ENCODE measurements around the gene ACSS2.

ACSS2 gene

GRCh38 chr20:34964486-34964885 is 88.1 kb downstream of the ACSS2 start:
- no peak for DNase-seq (ENCODE audit: low read depth)
- no peak overlapping the region for H3K4me3 ChIP-seq (ENCODE audit: low read depth, low read length)
- TF ChIP-seq, protein P1, sequence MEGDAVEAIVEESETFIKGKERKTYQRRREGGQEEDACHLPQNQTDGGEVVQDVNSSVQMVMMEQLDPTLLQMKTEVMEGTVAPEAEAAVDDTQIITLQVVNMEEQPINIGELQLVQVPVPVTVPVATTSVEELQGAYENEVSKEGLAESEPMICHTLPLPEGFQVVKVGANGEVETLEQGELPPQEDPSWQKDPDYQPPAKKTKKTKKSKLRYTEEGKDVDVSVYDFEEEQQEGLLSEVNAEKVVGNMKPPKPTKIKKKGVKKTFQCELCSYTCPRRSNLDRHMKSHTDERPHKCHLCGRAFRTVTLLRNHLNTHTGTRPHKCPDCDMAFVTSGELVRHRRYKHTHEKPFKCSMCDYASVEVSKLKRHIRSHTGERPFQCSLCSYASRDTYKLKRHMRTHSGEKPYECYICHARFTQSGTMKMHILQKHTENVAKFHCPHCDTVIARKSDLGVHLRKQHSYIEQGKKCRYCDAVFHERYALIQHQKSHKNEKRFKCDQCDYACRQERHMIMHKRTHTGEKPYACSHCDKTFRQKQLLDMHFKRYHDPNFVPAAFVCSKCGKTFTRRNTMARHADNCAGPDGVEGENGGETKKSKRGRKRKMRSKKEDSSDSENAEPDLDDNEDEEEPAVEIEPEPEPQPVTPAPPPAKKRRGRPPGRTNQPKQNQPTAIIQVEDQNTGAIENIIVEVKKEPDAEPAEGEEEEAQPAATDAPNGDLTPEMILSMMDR (IDR thresholded peaks at IDR 0.05; ENCODE audit: control insufficient read depth, extremely low read depth, insufficient read depth): no peak

DNA sequence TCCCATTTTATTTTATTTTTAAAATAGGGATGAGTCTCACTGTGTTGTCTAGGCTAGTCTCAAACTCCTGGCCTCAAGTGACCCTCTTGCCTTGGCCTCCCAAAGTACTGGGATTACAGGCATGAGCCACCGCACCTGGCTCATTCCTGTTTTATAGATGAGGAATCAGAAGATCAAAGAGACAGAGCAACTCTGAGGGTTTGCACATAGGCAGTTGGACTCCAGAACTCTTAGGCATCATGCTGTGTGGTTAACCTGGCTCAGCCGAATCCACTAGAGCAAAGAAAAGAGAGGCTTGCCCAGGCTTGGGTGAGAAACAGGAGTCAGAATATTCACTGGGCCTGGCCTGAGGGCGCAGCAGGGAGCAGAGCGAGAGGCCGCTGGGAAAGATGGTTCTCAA is 88.6 kb downstream of the ACSS2 start:
- TF ChIP-seq, protein P1 (IDR thresholded peaks at IDR 0.05; ENCODE audit: control insufficient read depth, extremely low read depth, insufficient read depth): no peak
- H3K4me3 ChIP-seq (ENCODE audit: low read depth, low read length): no peak overlapping the region
- no peak for DNase-seq (ENCODE audit: low read depth)

DNA sequence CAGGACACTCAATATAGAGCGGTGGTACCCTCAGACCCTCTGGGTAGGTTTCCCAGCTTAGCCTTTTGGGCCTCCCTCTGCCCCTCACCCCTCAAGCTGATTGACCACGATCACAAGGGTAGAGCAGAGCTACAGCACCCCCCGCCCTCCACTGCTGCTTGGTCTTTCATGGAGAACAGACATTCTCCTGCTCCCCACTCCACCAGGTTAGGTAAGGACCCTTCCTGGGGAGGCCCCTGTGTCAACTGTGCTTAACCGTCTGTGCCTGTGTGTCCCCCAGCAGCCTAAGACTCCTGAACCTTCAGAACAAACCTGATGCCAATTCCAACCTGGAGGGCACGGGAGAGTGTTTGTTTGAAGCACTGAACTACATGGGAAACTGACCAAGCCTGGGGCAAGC is 91.0 kb downstream of the ACSS2 start:
- no peak for DNase-seq (ENCODE audit: low read depth)
- TF ChIP-seq, protein P1 (IDR thresholded peaks at IDR 0.05; ENCODE audit: control insufficient read depth, extremely low read depth, insufficient read depth): no peak

GRCh38 chr20:34968042-34968775 is 91.8 kb downstream of the ACSS2 start:
- DNase-seq (ENCODE audit: low read depth): no peak
- TF ChIP-seq, protein P1 (IDR thresholded peaks at IDR 0.05; ENCODE audit: control insufficient read depth, extremely low read depth, insufficient read depth): no peak
- no peak overlapping the region for H3K4me3 ChIP-seq (ENCODE audit: low read depth, low read length)

More for the DNA sequence above, 91.0 kb downstream of the ACSS2 start:
- H3K4me3 ChIP-seq (ENCODE audit: low read depth, low read length): no peak overlapping the region

DNA sequence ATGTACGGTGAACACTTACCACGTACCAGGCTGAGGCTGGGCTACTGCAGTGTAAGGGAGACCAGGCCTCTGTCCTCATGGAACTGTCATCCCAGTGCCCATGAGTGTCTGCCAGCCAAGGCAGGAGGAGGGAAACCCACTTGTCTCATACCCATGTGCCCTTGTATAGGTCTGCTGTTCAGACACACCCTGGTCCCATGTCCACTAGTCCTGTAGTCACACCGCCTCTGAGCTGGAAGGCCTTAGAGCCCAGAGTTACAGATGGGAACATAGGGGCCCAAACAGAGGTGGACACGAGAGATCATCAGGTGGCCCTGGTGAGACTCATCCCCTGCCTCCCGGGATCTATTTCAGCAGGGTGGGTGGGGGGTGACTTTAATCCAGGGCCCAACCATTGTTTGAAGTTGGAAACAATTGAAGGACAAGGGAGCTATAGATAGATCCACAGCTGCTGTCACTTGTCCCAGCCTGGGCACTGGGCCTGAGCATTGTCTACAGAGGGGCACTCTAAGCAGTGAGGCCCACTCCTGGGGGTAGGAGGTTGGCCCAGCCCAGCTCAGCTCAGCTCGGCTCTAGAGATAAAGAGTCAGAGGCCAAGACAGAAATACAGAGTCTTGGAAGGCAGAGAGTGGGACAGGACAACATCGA is 93.9 kb downstream of the ACSS2 start:
- DNase-seq (ENCODE audit: low read depth): no peak
- TF ChIP-seq, protein P1 (IDR thresholded peaks at IDR 0.05; ENCODE audit: control insufficient read depth, extremely low read depth, insufficient read depth): no peak
- no peak overlapping the region for H3K4me3 ChIP-seq (ENCODE audit: low read depth, low read length)

- DNase-seq (ENCODE audit: low read depth): no peak
- TF ChIP-seq, protein P1 (IDR thresholded peaks at IDR 0.05; ENCODE audit: control insufficient read depth, extremely low read depth, insufficient read depth): no peak
- H3K4me3 ChIP-seq (ENCODE audit: low read depth, low read length): no peak overlapping the region
Measured at GRCh38 chr20:34970846-34971560, 94.6 kb downstream of the ACSS2 start.
